OCI-LY1 (cell line): Measurements from ENCODE around the gene EYS.

Experiments
- H2AFZ ChIP-seq: fragments of 200-600 bp; sonication (generic), shearing (Covaris generic); 2 replicates; pipeline ENCODE4 v1.6.0; 2014; ENCODE audit warnings: antibody characterized with exemption, mild to moderate bottlenecking, low read length
- H3F3A ChIP-seq: fragments of 200-600 bp; sonication (generic), shearing (Covaris generic); 2 replicates; pipeline ENCODE4 v1.6.0; 2014; ENCODE audit warnings: mild to moderate bottlenecking, antibody characterized with exemption, low read length, moderate library complexity; ENCODE audit not compliant: insufficient read depth
- H3K27ac ChIP-seq: fragments of 200-600 bp; sonication (generic); 2 replicates; pipeline ENCODE4 v1.5.1; 2014; ENCODE audit warnings: low read length, mixed run types, mild to moderate bottlenecking, low read depth; ENCODE audit not compliant: poor library complexity, severe bottlenecking
- H3K27me3 ChIP-seq: fragments of 200-600 bp; sonication (generic); 2 replicates; pipeline ENCODE4 v1.6.0; 2014; ENCODE audit warnings: antibody characterized with exemption, mild to moderate bottlenecking, low read length, moderate library complexity; ENCODE audit not compliant: insufficient read depth
- H3K36me3 ChIP-seq: fragments of 200-600 bp; sonication (generic); 2 replicates; pipeline ENCODE4 v1.6.1; 2014; ENCODE audit warnings: mild to moderate bottlenecking, antibody characterized with exemption, low read length, moderate library complexity, mixed read lengths; ENCODE audit not compliant: insufficient read depth
- H3K4me1 ChIP-seq: fragments of 200-600 bp; sonication (generic); 2 replicates; pipeline ENCODE4 v1.5.1; 2014; ENCODE audit warnings: mild to moderate bottlenecking, low read length, moderate library complexity; ENCODE audit not compliant: insufficient read depth, severe bottlenecking
- H3K4me2 ChIP-seq: fragments of 200-600 bp; sonication (generic), shearing (Covaris generic); 2 replicates; pipeline ENCODE4 v1.6.1; 2014; ENCODE audit warnings: low read length
- H3K4me3 ChIP-seq: fragments of 200-600 bp; sonication (generic); 2 replicates; pipeline ENCODE4 v1.5.1; 2014; ENCODE audit warnings: low read length, low read depth, mild to moderate bottlenecking, mixed read lengths; ENCODE audit not compliant: poor library complexity, severe bottlenecking
- H3K79me2 ChIP-seq: fragments of 200-600 bp; shearing (Covaris generic); 2 replicates; pipeline ENCODE4 v1.6.1; 2016; ENCODE audit warnings: mixed run types, low read length, mixed read lengths; ENCODE audit not compliant: insufficient read depth
- H3K9ac ChIP-seq: fragments of 200-600 bp; sonication (generic), shearing (Covaris generic); 2 replicates; pipeline ENCODE4 v1.6.1; 2014; ENCODE audit warnings: mild to moderate bottlenecking, low read length, mixed read lengths
- H3K9me2 ChIP-seq: fragments of 200-600 bp; sonication (generic), shearing (Covaris generic); 2 replicates; pipeline ENCODE4 v1.6.1; 2014; ENCODE audit warnings: low read depth, mild to moderate bottlenecking, low read length, mixed read lengths
- H3K9me3 ChIP-seq: fragments of 200-600 bp; shearing (Covaris generic); 2 replicates; pipeline ENCODE4 v1.6.1; 2014; ENCODE audit warnings: low read length, mixed read lengths
- H4K20me1 ChIP-seq: fragments of 200-600 bp; sonication (generic), shearing (Covaris generic); 2 replicates; pipeline ENCODE4 v1.6.0; 2016; ENCODE audit warnings: mild to moderate bottlenecking, low read length; ENCODE audit not compliant: insufficient read depth
- CTCF ChIP-seq: fragments of 200-600 bp; sonication (generic), shearing (Covaris generic); IDR thresholded peaks from 2 replicates; pipeline ENCODE4 v1.5.1; 2017; ENCODE audit warnings: mild to moderate bottlenecking, antibody characterized with exemption, low read length, moderate library complexity, mixed read lengths
- EZH2 ChIP-seq: fragments of 200-600 bp; sonication (generic), shearing (Covaris generic); IDR thresholded peaks from 2 replicates; pipeline ENCODE4 v1.8.0; 2017; ENCODE audit warnings: borderline replicate concordance, mixed run types, mild to moderate bottlenecking, antibody characterized with exemption, low read length, moderate library complexity, mixed read lengths

The EYS gene

GRCh38 chr6:63792736-63793464 is 1914.1 kb downstream of the EYS start:
- no peaks in the 10 kb centered on the region for H3K36me3 ChIP-seq
- TF ChIP-seq CTCF (no peak), EZH2 (no peak)
- no peaks in the 10 kb centered on the region for H3K4me1 ChIP-seq
- H3K27ac ChIP-seq: no peak overlapping the region
- H2AFZ ChIP-seq: no peak overlapping the region
- H3K4me3 ChIP-seq: no peak overlapping the region
- no peaks in the 10 kb centered on the region for H3K9me3 ChIP-seq
- no peaks in the 10 kb centered on the region for H3K27me3 ChIP-seq
- no peaks in the 10 kb centered on the region for H3K9me2 ChIP-seq
- H3K4me2 ChIP-seq: no peak overlapping the region
- no peaks in the 10 kb centered on the region for H4K20me1 ChIP-seq
- H3K79me2 ChIP-seq: no peaks in the 10 kb centered on the region
- no peaks in the 10 kb centered on the region for H3F3A ChIP-seq
- no peak overlapping the region for H3K9ac ChIP-seq

- Histone ChIP-seq H3K36me3 (no peaks in the 10 kb centered on the region), H2AFZ (no peak overlapping the region), H3K4me3 (no peak overlapping the region), H3F3A (no peaks in the 10 kb centered on the region), H3K27me3 (no peaks in the 10 kb centered on the region), H3K4me2 (no peak overlapping the region), H3K27ac (no peak overlapping the region), H3K9me3 (no peaks in the 10 kb centered on the region), H3K4me1 (no peaks in the 10 kb centered on the region), H3K79me2 (no peaks in the 10 kb centered on the region), H4K20me1 (no peaks in the 10 kb centered on the region), H3K9ac (no peak overlapping the region), H3K9me2 (no peaks in the 10 kb centered on the region)
- TF ChIP-seq CTCF (no peak), EZH2 (no peak)
Observed at GRCh38 chr6:63790334-63790733, 1916.7 kb downstream of the EYS start.

- Histone ChIP-seq H4K20me1 (no peaks in the 10 kb centered on the region), H2AFZ (no peak overlapping the region), H3K9me2 (no peaks in the 10 kb centered on the region), H3K27ac (no peak overlapping the region), H3K27me3 (no peaks in the 10 kb centered on the region), H3K4me2 (no peak overlapping the region), H3K4me3 (no peak overlapping the region), H3K79me2 (no peaks in the 10 kb centered on the region), H3K9ac (no peak overlapping the region), H3K36me3 (no peaks in the 10 kb centered on the region), H3K9me3 (no peaks in the 10 kb centered on the region), H3F3A (no peaks in the 10 kb centered on the region), H3K4me1 (no peaks in the 10 kb centered on the region)
- no peak for TF ChIP-seq CTCF
- TF ChIP-seq EZH2: no peak
Observed at GRCh38 chr6:63789699-63790098, 1917.3 kb downstream of the EYS start.
